HG02885 (cell line): Measurements from ENCODE around the gene TCOF1.

Experiments used
- ATAC-seq: cut with Tn5 transposase; IDR thresholded peaks from one replicate; pipeline ENCODE4 v1.9.1; 2021; ENCODE audit warnings: mild to moderate bottlenecking; ENCODE audit not compliant: unreplicated experiment, poor library complexity

The TCOF1 gene

GRCh38 chr5:150400316-150401075, 43.0 kb downstream of the TCOF1 start:
- no peak for ATAC-seq

- no peak for ATAC-seq
Observed at GRCh38 chr5:150401076-150401375, 43.5 kb downstream of the TCOF1 start.

GRCh38 chr5:150401376-150402228, 44.1 kb downstream of the TCOF1 start:
- no peak for ATAC-seq

GRCh38 chr5:150402229-150402773, 44.8 kb downstream of the TCOF1 start:
- ATAC-seq: no peak

- ATAC-seq: no peak
Observed at GRCh38 chr5:150402901-150403342, 45.4 kb downstream of the TCOF1 start.

- ATAC-seq: no peak
Observed at GRCh38 chr5:150404121-150404520, 46.6 kb downstream of the TCOF1 start.

GRCh38 chr5:150404535-150404934, 47.0 kb downstream of the TCOF1 start:
- ATAC-seq: no peak

GRCh38 chr5:150404941-150405816, 47.7 kb downstream of the TCOF1 start:
- no peak for ATAC-seq

GRCh38 chr5:150406103-150406722, 48.7 kb downstream of the TCOF1 start:
- no peak for ATAC-seq

- no peak for ATAC-seq
Observed at GRCh38 chr5:150406723-150407095, 49.2 kb downstream of the TCOF1 start.

- ATAC-seq: no peak
Observed at GRCh38 chr5:150407096-150407720, 49.7 kb downstream of the TCOF1 start.

GRCh38 chr5:150408231-150408943, 50.9 kb downstream of the TCOF1 start:
- ATAC-seq: no peak

GRCh38 chr5:150409638-150410523, 52.4 kb downstream of the TCOF1 start:
- ATAC-seq: peak; percentile 40

- ATAC-seq: no peak
Observed at GRCh38 chr5:150410524-150411244, 53.2 kb downstream of the TCOF1 start.

GRCh38 chr5:150411245-150411979, 53.9 kb downstream of the TCOF1 start:
- ATAC-seq: no peak

- ATAC-seq: peak; percentile 79
Observed at GRCh38 chr5:150412319-150413175, 55.0 kb downstream of the TCOF1 start, which contains the start of gene CD74. TSS of gene CD74 (minus strand) at chr5:150412910. CDS start at chr5:150412749, 161 bp downstream.
